Panc1 (cell line): ENCODE results near the gene LHPP. TPM values are rescaled to one million over a fixed set of nuclear protein-coding genes. Genes with fewer than 3 reads are reported as not detected.

ENCODE experiments used
- ATAC-seq: fragments of 200-7000 bp; cut with Tn5 transposase; 2 replicates; pipeline ENCODE4 v1.9.1; 2020; ENCODE audit warnings: mild to moderate bottlenecking, moderate library complexity
- BruUV-seq: library from RNA; stranded (reverse); fragments of 400-500 nt; replicated peaks from 2 replicates; lab custom pipeline; 2021; lab: Mats Ljungman, UMichigan
- CTCF ChIA-PET: fragments of 300-600 bp; sonication (Branson Sonifier 250); formaldehyde crosslinking; loops from one replicate; lab custom pipeline; 2022; ENCODE audit warnings: antibody characterized with exemption; lab: Charles Lee
- POLR2A ChIA-PET: fragments of 300-600 bp; sonication (Branson Sonifier 250); formaldehyde crosslinking; loops from one replicate; lab custom pipeline; 2022; ENCODE audit warnings: antibody characterized with exemption; lab: Charles Lee
- DNase-seq: peaks from one replicate; pipeline ENCODE4 v3.0.0-alpha.2; 2010; ENCODE audit warnings: low read depth, low spot score
- H3K27ac ChIP-seq: 2 replicates; pipeline ENCODE4 v1.5.1; 2011; ENCODE audit warnings: mild to moderate bottlenecking, low read length, inconsistent platforms
- H3K27me3 ChIP-seq: fragments of 200-500 bp; sonication (Bioruptor generic); 2 replicates; pipeline ENCODE4 v1.6.0; 2014; ENCODE audit warnings: low read length, inconsistent platforms; ENCODE audit not compliant: control insufficient read depth, insufficient read depth
- H3K36me3 ChIP-seq: fragments of 200-500 bp; sonication (Bioruptor generic); 2 replicates; pipeline ENCODE4 v1.5.1; 2014; ENCODE audit warnings: inconsistent platforms, mild to moderate bottlenecking, low read length, moderate library complexity; ENCODE audit not compliant: control insufficient read depth, insufficient read depth
- H3K4me1 ChIP-seq: 2 replicates; pipeline ENCODE4 v1.5.1; 2011; ENCODE audit warnings: inconsistent platforms, mild to moderate bottlenecking, low read length, moderate library complexity; ENCODE audit not compliant: control insufficient read depth, insufficient read depth
- H3K4me3 ChIP-seq, 2 experiments: 2 replicates each; pipeline ENCODE4 v1.5.1; 2011 to 2012; ENCODE audit warnings: low read depth in 2 of 2, low read length in 2 of 2, mild to moderate bottlenecking in 2 of 2, inconsistent platforms in 1 of 2, moderate library complexity in 1 of 2
- H3K9me3 ChIP-seq: fragments of 200-500 bp; sonication (Bioruptor generic); 2 replicates; pipeline ENCODE4 v1.5.1; 2014; ENCODE audit warnings: low read depth, mild to moderate bottlenecking, inconsistent platforms, low read length, moderate library complexity; ENCODE audit not compliant: control insufficient read depth, insufficient read depth
- CTCF ChIP-seq: fragments of 450-650 bp; IDR thresholded peaks from 2 replicates; pipeline ENCODE4 v1.5.1; 2017; ENCODE audit warnings: mild to moderate bottlenecking
- POLR2AphosphoS5 ChIP-seq: IDR thresholded peaks from 2 replicates; pipeline ENCODE4 v1.6.1; 2012; ENCODE audit warnings: mild to moderate bottlenecking, low read depth, low read length, moderate library complexity
- REST ChIP-seq, 2 experiments: IDR thresholded peaks; 2 replicates each; pipeline ENCODE4 v1.6.1; 2011 to 2012; ENCODE audit warnings: low read depth in 2 of 2, control low read depth in 1 of 2, low read length in 1 of 2, mild to moderate bottlenecking in 1 of 2, moderate library complexity in 1 of 2; ENCODE audit not compliant: insufficient read depth in 1 of 2
- SIN3A ChIP-seq: IDR thresholded peaks from 2 replicates; pipeline ENCODE4 v1.6.1; 2012; ENCODE audit warnings: low read depth, mild to moderate bottlenecking, low read length, moderate library complexity, borderline replicate concordance; ENCODE audit not compliant: insufficient read depth
- in situ Hi-C: cut with HindIII; loops from 2 replicates; pipeline ENCODE4 v1.10.0; 2016; ENCODE audit warnings: low sequenced_read_pairs, low pct_unique_long_range_greater_than_20kb
- intact Hi-C: fragments of 100-400 bp; cut with micrococcal nuclease; formaldehyde crosslinking; loops from one replicate; pipeline ENCODE4 v1.10.0; 2022; ENCODE audit not compliant: unreplicated experiment
- total RNA-seq: library from RNA; stranded (reverse); gene quantifications from one replicate; pipeline ENCODE4 v1.2.1, GENCODE V29; 2021; ENCODE audit not compliant: unreplicated experiment

Gene LHPP
- total RNA-seq, 1 experiment from 2014 or later: 15.0 TPM

- Histone ChIP-seq H3K4me3 (no peak overlapping the region), H3K27ac (no peak overlapping the region), H3K9me3 (no peaks in the 10 kb centered on the region), H3K4me1 (no peaks in the 10 kb centered on the region), H3K27me3 (no peaks in the 10 kb centered on the region), H3K36me3 (no peaks in the 10 kb centered on the region)
- DNase-seq (no peak), ATAC-seq (no peak)
- TF ChIP-seq CTCF (no peak), REST (IDR thresholded peaks at IDR 0.05; ENCODE audit: insufficient read depth in 1 of 2, low read depth in 2 of 2, low read length in 1 of 2) (no peak), SIN3A (no peak)
- intact Hi-C loops: no loop called here
- ChIA-PET POLR2A (no interaction called here), CTCF (no interaction called here)
- in situ Hi-C loops: no loop called here
- no TSS peak for BruUV-seq
Observed at GRCh38 chr10:124517931-124518330, 56.3 kb downstream of the LHPP start.

- no peak overlapping the region for H3K4me3 ChIP-seq
- POLR2A ChIA-PET: no interaction called here
- H3K36me3 ChIP-seq: no peaks in the 10 kb centered on the region
- no peak for TF ChIP-seq CTCF
- TF ChIP-seq POLR2AphosphoS5: no peak
- TF ChIP-seq REST (IDR thresholded peaks at IDR 0.05; ENCODE audit: insufficient read depth in 1 of 2, low read depth in 2 of 2, low read length in 1 of 2): no peak
- CTCF ChIA-PET: no interaction called here
- no peaks in the 10 kb centered on the region for H3K27me3 ChIP-seq
- in situ Hi-C loops (no loop called here), intact Hi-C loops (no loop called here)
- BruUV-seq: no TSS peak
- H3K4me1 ChIP-seq: no peaks in the 10 kb centered on the region
- DNase-seq: no peak
- ATAC-seq: no peak
- H3K9me3 ChIP-seq: no peaks in the 10 kb centered on the region
- no peak overlapping the region for H3K27ac ChIP-seq
Observed at GRCh38 chr10:124518366-124518765, 56.7 kb downstream of the LHPP start.
